ENCODE measurements around the gene FREY1.

DNA sequence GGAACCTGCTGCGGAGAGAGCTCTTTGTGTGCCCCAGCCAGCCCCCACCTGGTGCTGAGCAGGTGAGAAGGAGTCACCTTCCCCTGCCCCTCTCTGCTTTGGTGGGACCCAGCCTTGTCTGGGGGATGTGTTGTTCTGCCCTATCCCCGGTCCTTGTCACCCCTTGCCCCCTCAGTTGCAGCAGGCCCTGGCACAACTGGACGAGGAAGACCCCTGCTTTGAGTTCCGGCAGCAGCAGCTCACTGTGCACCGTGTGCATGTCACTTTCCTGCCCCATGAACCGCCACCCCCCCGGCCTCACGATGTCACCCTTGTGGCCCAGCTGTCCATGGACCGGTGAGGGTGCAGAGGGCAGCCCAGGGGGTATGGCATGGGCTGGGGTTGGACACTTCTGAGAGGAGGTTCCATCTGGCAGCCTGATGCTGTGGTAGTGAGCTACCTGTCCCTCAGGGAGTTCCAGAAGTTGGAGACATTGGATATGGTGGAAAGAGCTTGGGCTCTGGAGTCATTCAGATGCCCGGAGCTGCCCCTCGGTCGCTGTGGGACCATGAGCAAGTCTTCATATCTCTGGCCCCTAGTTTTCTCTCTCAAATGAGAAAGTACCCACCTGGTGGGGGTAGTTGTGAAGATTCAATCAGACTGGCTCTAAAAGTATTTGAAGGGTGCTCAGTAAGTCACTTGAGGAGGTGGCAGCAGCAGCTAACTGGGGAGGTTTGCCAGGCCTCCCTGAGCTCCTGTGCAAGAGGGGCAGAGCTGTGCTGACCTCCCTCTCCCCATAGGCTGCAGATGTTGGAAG is 19.7 kb upstream of the FREY1 start:
- no peak for TF ChIP-seq POLR2A (IDR thresholded peaks at IDR 0.05; ENCODE audit: low read length)
- no peak for TF ChIP-seq GATA1 (IDR thresholded peaks at IDR 0.05; ENCODE audit: low read depth, low read length)

Data from erythroblast (primary cell).